ENCODE measurements around the gene GABBR1. TPM values are rescaled to one million over a fixed set of nuclear protein-coding genes. Genes with fewer than 3 reads are reported as not detected.
"Not testable (repeated sequence)": the region's sequence is repeated elsewhere in the genome, so short reads cannot be mapped to it uniquely, and the experiment has no call there.

The GABBR1 gene
- polyA plus RNA-seq, 3 donors: 66.8 to 109 (median 70.0) TPM

DNA sequence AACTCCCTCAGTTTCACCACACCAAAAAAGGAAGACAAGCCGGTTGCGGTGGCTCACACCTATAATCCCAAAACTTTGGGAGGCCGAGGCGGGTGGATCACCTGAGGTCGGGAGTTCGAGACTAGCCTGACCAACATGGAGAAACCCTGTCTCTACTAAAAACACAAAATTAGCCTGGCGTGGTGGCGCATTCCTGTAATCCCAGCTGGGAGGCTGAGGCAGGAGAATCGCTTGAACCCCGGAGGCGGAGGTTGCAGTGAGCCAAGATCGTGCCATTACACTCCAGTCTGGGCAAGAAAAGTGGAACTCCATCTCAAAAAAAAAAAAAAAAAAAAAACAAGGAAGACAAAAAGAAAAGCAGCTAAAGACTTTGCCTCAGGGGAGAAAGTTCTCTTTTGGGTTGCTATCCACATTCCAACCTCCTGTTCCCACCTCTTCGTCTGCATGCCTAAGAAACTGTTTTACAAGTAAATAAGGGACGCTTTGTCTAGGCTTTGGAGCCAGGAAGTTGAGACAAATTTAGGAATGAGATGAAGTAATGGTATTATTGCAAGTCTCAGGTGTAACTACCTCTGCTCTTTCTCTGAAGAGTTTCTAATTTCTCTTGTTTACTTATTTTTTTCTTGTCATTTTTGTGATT lies 28.6 kb upstream of the GABBR1 start:
- DNase-seq (ENCODE audit: extremely low read depth in 1 of 11, low read depth in 9 of 11, low spot score in 4 of 11): not testable (repeated sequence)

DNA sequence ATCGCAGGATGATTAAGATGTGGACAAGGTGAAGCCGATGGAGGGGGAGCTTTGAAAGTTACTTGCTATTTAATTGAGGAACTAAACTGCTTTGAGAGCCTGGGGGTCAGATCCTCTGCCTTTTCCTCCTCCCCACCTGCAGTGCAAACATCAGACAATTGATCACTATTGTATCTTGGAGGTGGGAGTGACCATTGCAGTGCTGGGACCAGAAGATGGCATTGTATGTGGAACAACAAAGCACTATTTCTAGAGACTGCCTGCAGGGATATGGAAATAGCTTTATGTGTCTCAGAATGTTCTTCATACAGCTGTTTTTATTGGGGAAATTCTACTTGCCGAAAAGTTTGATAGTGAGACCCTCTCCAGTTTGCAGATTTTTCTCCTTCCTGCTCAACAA lies 28.1 kb upstream of the GABBR1 start:
- DNase-seq (ENCODE audit: extremely low read depth in 1 of 11, low read depth in 9 of 11, low spot score in 4 of 11): no peak

DNA sequence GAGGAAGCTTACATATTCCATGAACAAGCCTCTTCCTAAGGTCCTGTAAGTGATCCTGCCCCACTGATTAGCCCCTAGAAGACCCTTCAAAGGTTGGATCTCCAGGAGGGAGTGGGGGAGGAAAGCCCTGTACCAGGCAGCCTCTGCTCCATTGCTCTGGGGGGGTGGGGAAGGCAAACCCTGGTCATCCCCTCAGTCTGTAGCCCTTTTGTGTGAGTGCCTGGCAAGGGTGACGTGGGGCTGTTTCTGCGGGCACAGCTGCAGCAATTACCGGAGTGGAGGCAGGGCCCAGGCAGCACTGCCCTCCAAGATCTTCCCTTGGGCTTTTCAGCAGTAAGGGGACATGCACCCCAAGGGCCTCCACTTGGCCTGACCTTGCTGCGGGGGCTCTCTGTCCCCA lies 23.8 kb upstream of the GABBR1 start, which contains the start of gene MOG:
Gene MOG (plus strand): TSS at position 295 of the 400 bp plus-strand sequence. CDS start 118 bp downstream, outside the sequence.
- no peak for DNase-seq (ENCODE audit: extremely low read depth in 1 of 11, low read depth in 9 of 11, low spot score in 4 of 11)

DNA sequence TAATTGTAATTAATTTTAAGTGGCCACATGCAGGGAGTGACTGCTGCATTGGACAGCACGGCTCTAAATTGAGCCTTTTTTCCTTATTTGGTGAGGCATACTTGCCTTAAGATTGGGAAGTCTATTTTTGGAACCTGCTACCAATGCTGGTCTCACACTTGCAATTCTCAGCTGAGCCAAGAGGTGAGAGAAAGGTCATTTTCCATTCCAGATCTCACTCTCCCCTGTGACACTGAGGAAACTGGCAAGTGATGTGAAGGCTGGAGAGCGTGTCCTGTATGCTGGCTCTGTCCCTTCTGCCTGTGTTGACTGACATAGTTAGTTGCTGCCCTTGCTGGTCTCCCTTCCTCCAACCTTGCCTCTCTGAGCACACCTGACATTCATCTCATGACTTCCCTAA lies 23.2 kb upstream of the GABBR1 start:
- DNase-seq (ENCODE audit: extremely low read depth in 1 of 11, low read depth in 9 of 11, low spot score in 4 of 11): no peak

DNA sequence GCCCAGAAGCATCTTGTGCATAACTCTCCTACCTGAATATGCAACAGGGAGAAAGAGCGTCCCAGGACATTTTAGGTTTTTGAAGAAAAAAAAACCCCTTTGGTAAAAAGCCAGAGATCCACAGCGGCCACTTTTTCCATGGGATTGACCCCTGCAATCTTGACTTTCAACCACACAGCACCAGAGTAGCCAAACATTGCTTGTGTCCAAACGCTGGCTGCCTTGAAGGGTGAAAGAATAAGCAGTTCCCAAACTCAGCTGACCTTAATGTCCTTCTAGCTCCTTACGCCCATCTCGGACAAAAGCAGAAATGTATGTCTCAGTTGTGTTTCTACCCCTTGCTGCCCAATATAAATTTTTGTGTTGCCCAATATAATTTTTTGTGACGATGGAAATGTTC lies 22.7 kb upstream of the GABBR1 start:
- no peak for DNase-seq (ENCODE audit: extremely low read depth in 1 of 11, low read depth in 9 of 11, low spot score in 4 of 11)

DNA sequence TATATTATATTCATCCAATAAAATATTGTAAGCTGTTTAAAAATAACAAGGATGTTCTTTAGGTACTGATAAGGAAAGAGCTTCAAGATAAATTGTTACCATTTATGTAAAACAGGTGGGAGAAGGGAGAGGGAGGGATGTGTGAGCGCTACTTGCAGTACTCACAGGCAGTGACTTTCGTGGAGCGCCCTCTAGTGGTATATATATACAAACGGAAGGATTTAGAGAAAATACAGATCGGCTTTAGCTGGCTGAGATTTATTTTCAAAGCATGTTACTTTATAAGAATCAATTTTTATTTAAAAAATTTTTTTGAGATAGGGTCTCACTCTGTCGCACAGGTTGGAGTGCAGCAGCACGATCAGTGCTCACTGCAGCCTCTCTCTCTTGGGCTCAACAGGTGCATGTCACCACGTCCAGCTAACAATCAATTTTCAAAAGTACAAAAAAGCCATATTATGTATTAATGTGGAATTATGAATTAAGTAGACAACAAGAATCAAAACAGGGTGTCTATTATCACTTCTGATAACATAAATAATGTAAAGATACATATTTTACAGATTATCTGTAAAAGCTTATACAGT lies 20.6 kb upstream of the GABBR1 start:
- DNase-seq (ENCODE audit: extremely low read depth in 1 of 11, low read depth in 9 of 11, low spot score in 4 of 11): peak in 8 of 11 donors; percentile 31 to 66 (median 54)

DNA sequence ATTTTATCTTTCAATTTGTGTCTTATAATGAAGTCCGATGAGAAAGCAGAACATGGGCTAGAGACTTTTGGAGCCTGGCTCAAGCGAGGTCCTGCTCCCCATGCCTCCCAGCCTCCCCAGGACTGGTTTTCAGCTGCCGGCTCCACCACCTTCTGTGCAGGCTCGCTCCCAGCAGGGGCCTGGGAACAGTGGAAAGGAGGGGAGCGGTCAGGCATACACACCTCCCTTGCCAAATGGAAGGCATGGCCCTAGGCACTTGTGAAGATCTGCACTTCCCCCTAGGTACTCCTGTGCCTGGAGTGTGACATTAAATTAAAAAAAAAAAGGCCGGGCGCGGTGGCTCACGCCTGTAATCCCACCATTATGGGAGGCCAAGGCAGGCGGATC lies 19.2 kb upstream of the GABBR1 start:
- DNase-seq (ENCODE audit: extremely low read depth in 1 of 11, low read depth in 9 of 11, low spot score in 4 of 11): no peak

DNA sequence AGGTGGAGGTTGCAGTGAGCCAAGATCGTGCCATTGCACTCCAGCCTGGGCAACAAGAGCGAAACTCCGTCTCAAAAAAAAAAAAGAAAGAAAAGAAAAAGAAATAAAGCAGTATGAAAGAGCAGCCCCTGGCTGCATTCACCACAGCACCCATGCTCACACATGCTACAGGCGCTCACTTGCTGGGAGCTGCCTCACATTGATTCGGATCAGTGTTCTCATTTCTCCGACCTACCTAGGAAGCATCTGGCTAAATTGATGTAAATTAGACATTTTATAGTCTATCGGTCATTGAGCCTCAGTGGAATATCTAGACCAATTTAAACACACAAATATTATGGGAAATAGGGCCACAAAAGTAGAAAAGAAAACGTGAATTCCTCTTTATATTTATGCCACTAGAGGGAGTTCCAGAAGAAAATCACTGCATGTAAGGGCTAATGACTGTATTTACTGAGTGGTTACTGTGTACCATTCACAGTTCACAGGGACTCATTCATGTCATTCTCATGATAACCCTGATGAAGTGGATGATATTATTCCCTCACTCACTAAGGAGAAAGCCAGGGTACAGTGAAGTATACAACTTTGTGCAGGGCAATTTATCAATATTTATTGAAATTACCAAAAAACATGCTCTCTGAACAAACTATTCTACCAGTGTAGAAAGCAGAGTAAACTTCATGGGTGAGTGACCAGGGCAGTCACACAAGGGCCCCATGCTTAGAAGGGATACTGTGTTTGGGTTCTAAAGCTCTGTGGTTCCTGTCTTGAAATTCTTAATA lies 18.6 kb upstream of the GABBR1 start:
- no peak for DNase-seq (ENCODE audit: extremely low read depth in 1 of 11, low read depth in 9 of 11, low spot score in 4 of 11)

GRCh38 chr6:29649701-29650673 lies 17.0 kb upstream of the GABBR1 start:
- DNase-seq (ENCODE audit: extremely low read depth in 1 of 11, low read depth in 9 of 11, low spot score in 4 of 11): peak; percentile 87 to 98 (median 96)

DNA sequence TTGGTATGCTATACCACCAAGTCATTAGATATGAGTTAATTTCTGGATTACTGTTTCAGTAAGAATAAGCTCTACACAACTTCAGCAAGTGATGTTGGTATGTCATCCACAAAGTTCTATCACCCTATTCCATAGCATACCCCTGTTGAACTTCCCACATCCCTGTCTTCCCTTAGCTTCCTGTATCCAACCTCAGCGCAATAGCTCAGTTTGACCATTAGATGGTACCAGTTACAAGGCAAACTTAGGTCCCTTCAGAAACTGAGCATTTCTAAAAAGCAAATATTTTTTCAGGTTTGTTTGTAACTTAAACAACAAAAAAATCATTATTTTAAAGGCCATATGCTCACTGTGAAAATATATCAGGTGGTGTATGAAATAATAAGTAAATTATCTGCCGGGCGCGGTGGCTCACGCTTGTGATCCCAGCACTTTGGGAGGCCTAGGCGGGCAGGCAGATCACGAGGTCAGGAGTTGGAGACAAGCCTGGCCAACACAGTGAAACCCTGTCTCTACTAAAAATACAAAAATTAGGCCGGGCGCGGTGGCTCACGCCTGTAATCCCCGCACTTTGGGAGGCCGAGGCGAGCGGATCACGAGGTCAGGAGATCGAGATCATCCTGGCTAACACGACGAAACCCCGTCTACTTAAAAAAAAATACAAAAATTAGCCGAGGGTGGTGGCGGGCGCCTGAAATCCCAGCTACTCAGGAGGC lies 15.1 kb upstream of the GABBR1 start:
- no peak for DNase-seq (ENCODE audit: extremely low read depth in 1 of 11, low read depth in 9 of 11, low spot score in 4 of 11)

GRCh38 chr6:29641430-29642148 lies 8.6 kb upstream of the GABBR1 start:
- no peak for DNase-seq (ENCODE audit: extremely low read depth in 1 of 11, low read depth in 9 of 11, low spot score in 4 of 11)

- DNase-seq (ENCODE audit: extremely low read depth in 1 of 11, low read depth in 9 of 11, low spot score in 4 of 11): no peak
Measured at GRCh38 chr6:29637247-29637646, 4.3 kb upstream of the GABBR1 start.

DNA sequence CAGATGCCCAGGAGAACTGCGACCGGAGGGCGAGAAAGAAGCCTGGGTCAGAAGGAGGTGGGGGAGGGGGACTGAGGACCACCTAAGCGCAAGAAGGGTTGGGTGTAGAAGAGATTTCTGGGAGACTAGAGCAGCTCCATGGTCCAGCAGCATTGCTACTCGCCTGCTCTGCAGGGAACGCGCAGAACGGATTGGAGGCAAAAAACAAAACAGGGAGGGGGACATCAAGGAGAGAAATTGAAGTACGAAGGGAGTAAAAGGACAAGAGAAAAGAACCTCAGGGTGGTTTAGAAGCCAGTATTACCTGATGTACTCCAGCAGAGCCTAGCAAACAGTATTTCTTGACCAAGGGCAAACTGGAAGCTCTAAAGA lies 537 bp upstream of the GABBR1 start:
- DNase-seq (ENCODE audit: extremely low read depth in 1 of 11, low read depth in 9 of 11, low spot score in 4 of 11): peak in 2 of 11 donors; percentile 30 to 36

GRCh38 chr6:29631860-29632731 lies 887 bp downstream of the GABBR1 start:
- peak in 5 of 11 donors; percentile 37 to 46 (median 38) for DNase-seq (ENCODE audit: extremely low read depth in 1 of 11, low read depth in 9 of 11, low spot score in 4 of 11)

GRCh38 chr6:29631209-29631810 lies 1.7 kb downstream of the GABBR1 start:
- DNase-seq (ENCODE audit: extremely low read depth in 1 of 11, low read depth in 9 of 11, low spot score in 4 of 11): no peak

GRCh38 chr6:29630315-29630714 lies 2.7 kb downstream of the GABBR1 start:
- no peak for DNase-seq (ENCODE audit: extremely low read depth in 1 of 11, low read depth in 9 of 11, low spot score in 4 of 11)

- DNase-seq (ENCODE audit: extremely low read depth in 1 of 11, low read depth in 9 of 11, low spot score in 4 of 11): no peak
Measured at GRCh38 chr6:29629571-29629970, 3.4 kb downstream of the GABBR1 start.

Measured in renal cortex interstitium (tissue), 11 donors.